Cardiac septum (tissue), 1 donor: Measurements from ENCODE around the gene ACD. TPM values are rescaled to one million over a fixed set of nuclear protein-coding genes. Genes with fewer than 3 reads are reported as not detected.

Experiments
- total RNA-seq: library from RNA; stranded (reverse); fragmentation: NEBNext Ultra II Directional; extraction: Animal tissue kit (Norgen Biotek cat#: 25700); gene quantifications from one replicate; pipeline ENCODE4 v1.2.1, GENCODE V29; 2021
- donor health status: DM: no; HTN: no; CAD: no.

Gene ACD
- total RNA-seq, 1 donor from 2014 or later, result 9.3 TPM

Other genes starting within 250 kb of the ACD start
- 4.6 TPM for gene ZDHHC1, start 243.8 kb downstream of the ACD start, total RNA-seq
- gene HSD11B2, start 229.1 kb downstream of the ACD start, total RNA-seq, result 0.27 TPM
- gene ATP6V0D1, start 179.1 kb downstream of the ACD start, total RNA-seq, result 58.8 TPM
- gene AGRP, start 176.7 kb downstream of the ACD start, total RNA-seq, result not detected
- gene RIPOR1, start 131.4 kb downstream of the ACD start, total RNA-seq, result 102 TPM
- 25.6 TPM for gene CTCF, start 97.7 kb downstream of the ACD start, total RNA-seq
- 0.40 TPM for gene CARMIL2, start 15.1 kb downstream of the ACD start, total RNA-seq
- gene PARD6A, start 700 bp upstream of the ACD start, total RNA-seq, result 3.4 TPM
- gene ENKD1, start 6.5 kb upstream of the ACD start, total RNA-seq, result 8.5 TPM
- 5.6 TPM for gene C16orf86, start 6.6 kb upstream of the ACD start, total RNA-seq
- gene GFOD2, start 59.1 kb upstream of the ACD start, total RNA-seq, result 10.7 TPM
- gene RANBP10, start 146.3 kb upstream of the ACD start, total RNA-seq, result 16.4 TPM
- gene TSNAXIP1, start 146.6 kb upstream of the ACD start, total RNA-seq, result 0.51 TPM
- 23.0 TPM for gene THAP11, start 182.1 kb upstream of the ACD start, total RNA-seq
- gene NUTF2, start 186.7 kb upstream of the ACD start, total RNA-seq, result 87.1 TPM
- 27.9 TPM for gene CENPT, start 187.4 kb upstream of the ACD start, total RNA-seq
- gene EDC4, start 212.8 kb upstream of the ACD start, total RNA-seq, result 43.8 TPM
- gene NRN1L, start 224.6 kb upstream of the ACD start, total RNA-seq, result 2.1 TPM
- 22.6 TPM for gene PSKH1, start 233.0 kb upstream of the ACD start, total RNA-seq